AG09309 (cell line): ENCODE results near the gene PHACTR3.

Experiments used
- DNase-seq: peaks from one replicate; pipeline ENCODE4 v3.0.0-alpha.2; 2010; ENCODE audit warnings: low read depth
- H3K4me3 ChIP-seq: 2 replicates; pipeline ENCODE4 v1.5.1; 2011; ENCODE audit warnings: mild to moderate bottlenecking, low read depth, low read length, moderate library complexity; ENCODE audit not compliant: control insufficient read depth
- TF ChIP-seq, protein P1 (sequence below): IDR thresholded peaks from 2 replicates; pipeline ENCODE4 v1.5.1; 2011; ENCODE audit warnings: mild to moderate bottlenecking, low read depth, low read length, inconsistent platforms; ENCODE audit not compliant: insufficient read depth, control insufficient read depth; ENCODE audit errors: missing control alignments

Gene PHACTR3

DNA sequence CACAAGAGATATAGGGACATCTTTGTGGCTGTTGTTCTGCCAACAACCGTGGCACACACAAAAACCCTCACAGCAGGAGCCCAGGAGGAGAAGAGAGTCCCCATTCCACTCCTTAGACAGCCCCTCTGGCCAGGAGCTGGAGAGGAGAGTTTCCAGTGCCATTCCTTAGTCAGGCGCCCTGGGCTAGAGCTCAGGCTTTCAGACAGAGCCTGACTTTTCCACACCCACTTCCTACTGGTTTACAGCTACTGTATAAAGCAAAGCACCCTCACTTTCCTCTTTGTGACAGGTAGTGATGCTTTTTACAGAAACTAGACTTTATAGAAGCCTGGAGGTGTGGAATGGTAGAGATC lies 183.2 kb downstream of the PHACTR3 start:
- no peak for DNase-seq
- TF ChIP-seq, protein P1, sequence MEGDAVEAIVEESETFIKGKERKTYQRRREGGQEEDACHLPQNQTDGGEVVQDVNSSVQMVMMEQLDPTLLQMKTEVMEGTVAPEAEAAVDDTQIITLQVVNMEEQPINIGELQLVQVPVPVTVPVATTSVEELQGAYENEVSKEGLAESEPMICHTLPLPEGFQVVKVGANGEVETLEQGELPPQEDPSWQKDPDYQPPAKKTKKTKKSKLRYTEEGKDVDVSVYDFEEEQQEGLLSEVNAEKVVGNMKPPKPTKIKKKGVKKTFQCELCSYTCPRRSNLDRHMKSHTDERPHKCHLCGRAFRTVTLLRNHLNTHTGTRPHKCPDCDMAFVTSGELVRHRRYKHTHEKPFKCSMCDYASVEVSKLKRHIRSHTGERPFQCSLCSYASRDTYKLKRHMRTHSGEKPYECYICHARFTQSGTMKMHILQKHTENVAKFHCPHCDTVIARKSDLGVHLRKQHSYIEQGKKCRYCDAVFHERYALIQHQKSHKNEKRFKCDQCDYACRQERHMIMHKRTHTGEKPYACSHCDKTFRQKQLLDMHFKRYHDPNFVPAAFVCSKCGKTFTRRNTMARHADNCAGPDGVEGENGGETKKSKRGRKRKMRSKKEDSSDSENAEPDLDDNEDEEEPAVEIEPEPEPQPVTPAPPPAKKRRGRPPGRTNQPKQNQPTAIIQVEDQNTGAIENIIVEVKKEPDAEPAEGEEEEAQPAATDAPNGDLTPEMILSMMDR = no peak
- no peak overlapping the region for H3K4me3 ChIP-seq

DNA sequence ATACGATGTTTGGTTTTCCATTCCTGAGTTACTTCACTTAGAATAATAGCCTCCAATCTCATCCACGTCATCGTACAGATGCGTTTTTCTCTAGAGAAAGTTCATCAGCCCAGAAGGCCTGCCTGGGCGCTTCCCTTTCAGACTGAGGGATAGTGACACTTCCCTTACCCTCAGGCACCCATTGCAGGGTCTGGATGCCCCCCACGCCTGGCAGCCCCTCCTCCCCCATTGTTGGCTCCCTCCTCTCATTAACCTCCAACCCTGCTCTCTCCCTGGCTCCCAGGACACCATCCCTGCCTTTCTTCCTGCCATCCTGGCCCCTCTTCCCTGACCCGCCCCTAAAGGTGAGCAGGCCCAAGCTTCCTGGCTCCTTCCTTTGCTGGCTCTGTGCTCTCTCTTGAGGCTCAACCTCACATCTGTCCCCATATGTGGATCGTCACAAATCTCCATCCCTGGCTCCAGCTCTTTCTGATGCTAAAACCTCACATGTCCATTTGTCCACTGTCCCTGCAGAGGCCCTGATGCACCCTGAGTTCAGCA lies 183.9 kb downstream of the PHACTR3 start:
- TF ChIP-seq, protein P1 = no peak
- no peak overlapping the region for H3K4me3 ChIP-seq
- no peak for DNase-seq

DNA sequence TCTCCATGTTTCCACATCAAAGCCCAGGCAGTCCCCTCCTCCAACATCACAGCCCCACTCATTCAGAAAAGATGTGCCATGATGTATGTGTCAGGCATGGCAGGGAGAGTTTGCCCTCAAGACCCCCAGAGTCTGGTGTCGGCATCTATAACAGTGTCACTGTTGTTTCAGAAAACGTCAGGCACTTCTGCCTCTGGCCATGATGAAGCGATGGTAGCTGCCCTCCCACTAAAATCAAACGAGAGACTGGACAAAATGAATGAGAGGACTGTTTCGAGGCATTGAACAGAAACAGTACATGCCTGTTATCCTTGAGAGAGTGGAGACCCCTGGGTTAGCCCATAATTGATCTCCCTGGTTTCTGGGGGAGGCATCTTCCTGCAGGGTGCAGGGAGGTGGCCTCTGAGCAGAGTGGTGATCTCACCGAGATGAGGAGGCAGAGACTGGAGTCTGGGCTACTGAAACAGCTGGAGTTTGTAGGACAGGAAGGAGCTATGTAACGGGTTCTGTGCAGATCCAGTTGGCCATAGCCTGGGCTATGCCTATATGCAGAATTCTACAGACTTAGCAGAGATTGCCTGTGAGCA lies 184.6 kb downstream of the PHACTR3 start:
- DNase-seq = no peak
- H3K4me3 ChIP-seq = no peak overlapping the region
- TF ChIP-seq, protein P1 = no peak

DNA sequence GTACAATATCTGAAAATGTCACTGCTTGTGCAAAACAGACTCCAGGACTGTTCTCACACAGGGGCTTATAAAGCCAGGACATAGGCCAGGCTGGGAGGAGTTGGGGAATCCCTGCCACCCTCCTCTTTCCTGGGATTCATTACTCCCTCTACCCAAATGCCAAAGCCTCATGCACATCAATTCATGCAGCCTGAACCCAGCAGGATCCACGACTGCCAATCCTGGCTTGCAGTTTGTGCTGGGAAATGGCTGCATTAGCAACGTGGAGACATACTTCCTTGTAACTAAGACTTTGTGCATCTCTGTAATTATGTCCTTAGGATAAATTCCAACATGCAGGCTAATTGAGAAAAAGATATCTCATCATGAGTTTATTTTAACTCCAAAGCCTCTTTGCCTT lies 185.3 kb downstream of the PHACTR3 start:
- DNase-seq = no peak
- TF ChIP-seq, protein P1 = no peak

DNA sequence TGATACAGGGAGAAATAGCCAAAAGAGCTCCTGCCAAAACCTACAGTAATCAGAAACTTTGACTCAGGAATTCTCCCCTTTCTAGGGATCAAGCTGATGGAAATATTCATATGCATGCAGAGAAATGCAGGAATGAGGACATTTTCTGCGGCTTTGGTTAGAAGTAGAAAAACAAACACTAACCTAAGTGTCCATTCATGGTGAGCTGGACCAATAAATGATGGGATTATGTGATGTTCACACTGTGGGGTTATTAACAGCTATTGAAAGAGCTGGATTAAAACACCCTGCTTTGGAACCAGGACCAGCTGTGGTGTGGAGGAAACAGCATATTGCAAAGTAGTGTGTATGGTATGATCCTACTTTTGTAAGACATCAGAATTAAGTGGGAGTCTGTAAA lies 186.0 kb downstream of the PHACTR3 start:
- no peak for DNase-seq
- TF ChIP-seq, protein P1 = no peak
- no peak overlapping the region for H3K4me3 ChIP-seq

More for the DNA sequence above, 185.3 kb downstream of the PHACTR3 start:
- H3K4me3 ChIP-seq = no peak overlapping the region

DNA sequence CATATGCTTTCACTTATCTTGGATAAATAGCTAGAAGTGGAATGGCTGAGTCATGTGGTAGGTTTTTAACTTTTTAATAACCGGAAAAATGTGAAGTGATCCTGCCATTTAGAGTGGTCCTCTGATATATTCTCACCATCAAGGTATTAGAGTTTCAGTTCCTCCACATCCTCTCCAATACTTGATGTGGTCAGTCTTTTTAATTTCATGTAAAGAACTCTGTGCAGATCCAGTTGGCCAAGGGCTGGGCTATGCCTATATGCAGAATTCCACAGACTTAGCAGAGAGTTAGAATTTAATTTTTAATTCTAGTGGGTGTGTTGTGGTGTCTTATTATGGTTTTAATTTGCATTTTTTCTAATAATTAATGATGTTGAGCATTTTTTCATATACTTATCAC lies 188.0 kb downstream of the PHACTR3 start:
- TF ChIP-seq, protein P1 = no peak
- no peak for DNase-seq
- no peak overlapping the region for H3K4me3 ChIP-seq
